GM23338 (cell line): ENCODE data around the gene C1QTNF8. TPM values are rescaled to one million over a fixed set of nuclear protein-coding genes. Genes with fewer than 3 reads are reported as not detected.

Experiments used
- ATAC-seq: fragments of 200-7000 bp; cut with Tn5 transposase; 3 replicates; pipeline ENCODE4 v1.9.1; 2020
- DNase-seq: peaks from one replicate; pipeline ENCODE4 v3.0.0-alpha.2; 2015; ENCODE audit warnings: low spot score
- H2AFZ ChIP-seq: fragments of 200-600 bp; sonication (generic); 2 replicates; pipeline ENCODE4 v1.8.0; 2016; ENCODE audit warnings: antibody characterized with exemption, mild to moderate bottlenecking, moderate library complexity
- H3F3A ChIP-seq: fragments of 200-600 bp; sonication (generic); replicated peaks from 2 replicates; pipeline ENCODE4 v1.8.0; 2017; ENCODE audit warnings: antibody characterized with exemption, mixed run types, low read depth
- H3K27ac ChIP-seq: fragments of 200-600 bp; sonication (generic); 2 replicates; pipeline ENCODE4 v1.6.1; 2016; ENCODE audit warnings: low read depth
- H3K27me3 ChIP-seq: fragments of 200-600 bp; sonication (generic); 2 replicates; pipeline ENCODE4 v1.8.0; 2016; ENCODE audit warnings: mild to moderate bottlenecking, mixed run types, moderate library complexity; ENCODE audit not compliant: insufficient read depth
- H3K36me3 ChIP-seq: fragments of 200-600 bp; sonication (generic); 2 replicates; pipeline ENCODE4 v1.8.0; 2016; ENCODE audit warnings: mild to moderate bottlenecking; ENCODE audit not compliant: insufficient read depth
- H3K4me1 ChIP-seq: fragments of 200-600 bp; sonication (generic); 2 replicates; pipeline ENCODE4 v1.8.0; 2016; ENCODE audit warnings: mild to moderate bottlenecking, moderate library complexity; ENCODE audit not compliant: insufficient read depth
- H3K4me2 ChIP-seq: fragments of 200-600 bp; sonication (generic); 2 replicates; pipeline ENCODE4 v1.7.1; 2017; ENCODE audit warnings: mixed run types
- H3K4me3 ChIP-seq: fragments of 200-600 bp; sonication (generic); 2 replicates; pipeline ENCODE4 v1.6.1; 2016; ENCODE audit warnings: mixed run types
- H3K79me2 ChIP-seq: fragments of 200-600 bp; sonication (generic); replicated peaks from 2 replicates; pipeline ENCODE4 v1.8.0; 2017; ENCODE audit warnings: mild to moderate bottlenecking; ENCODE audit not compliant: insufficient read depth
- H3K9me2 ChIP-seq: fragments of 200-600 bp; sonication (generic); 2 replicates; pipeline ENCODE4 v1.8.0; 2017; ENCODE audit not compliant: insufficient read depth
- H4K20me1 ChIP-seq: fragments of 200-600 bp; sonication (generic); replicated peaks from 2 replicates; pipeline ENCODE4 v1.8.0; 2017; ENCODE audit warnings: mild to moderate bottlenecking; ENCODE audit not compliant: insufficient read depth
- H3K27ac Mint-ChIP-seq: 2 replicates; pipeline ENCODE4 v1.8.0; 2020; ENCODE audit warnings: inconsistent platforms, mild to moderate bottlenecking, moderate library complexity, mixed read lengths
- H3K27me3 Mint-ChIP-seq: 3 replicates; pipeline ENCODE4 v1.8.0; 2022; ENCODE audit warnings: low read depth, mild to moderate bottlenecking, moderate library complexity, mixed read lengths, inconsistent platforms; ENCODE audit not compliant: insufficient read depth, poor library complexity
- H3K36me3 Mint-ChIP-seq: 3 replicates; pipeline ENCODE4 v1.8.0; 2021; ENCODE audit warnings: low read depth, mild to moderate bottlenecking, inconsistent platforms, moderate library complexity, mixed read lengths
- H3K4me1 Mint-ChIP-seq: 3 replicates; pipeline ENCODE4 v1.8.0; 2020; ENCODE audit warnings: mild to moderate bottlenecking, inconsistent platforms, mixed read lengths
- H3K4me3 Mint-ChIP-seq: 3 replicates; pipeline ENCODE4 v1.8.0; 2021; ENCODE audit warnings: moderate library complexity, mild to moderate bottlenecking, inconsistent platforms, mixed read lengths
- H3K9me3 Mint-ChIP-seq: 3 replicates; pipeline ENCODE4 v1.8.0; 2020; ENCODE audit warnings: moderate library complexity, mild to moderate bottlenecking, inconsistent platforms, mixed read lengths
- CREB1 ChIP-seq: fragments of 250-450 bp; sonication (Bioruptor Pico); IDR thresholded peaks from 2 replicates; pipeline ENCODE4 v1.5.0; 2020; ENCODE audit warnings: low read depth, mild to moderate bottlenecking, moderate library complexity
- EZH2phosphoT487 ChIP-seq: fragments of 200-600 bp; sonication (generic); IDR thresholded peaks from one replicate; pipeline ENCODE4 v1.8.1; 2018; ENCODE audit warnings: antibody characterized with exemption; ENCODE audit not compliant: unreplicated experiment
- JUNB ChIP-seq: IDR thresholded peaks from one replicate; pipeline ENCODE4 v1.6.1; 2016; ENCODE audit warnings: antibody characterized with exemption; ENCODE audit not compliant: unreplicated experiment
- NANOG ChIP-seq: IDR thresholded peaks from 2 replicates; pipeline ENCODE4 v1.6.1; 2016; ENCODE audit warnings: antibody characterized with exemption, borderline replicate concordance
- REST ChIP-seq: IDR thresholded peaks from one replicate; pipeline ENCODE4 v1.6.1; 2018; ENCODE audit warnings: antibody characterized with exemption; ENCODE audit not compliant: unreplicated experiment
- STAT1 ChIP-seq: IDR thresholded peaks from one replicate; pipeline ENCODE4 v1.6.1; 2016; ENCODE audit warnings: antibody characterized with exemption; ENCODE audit not compliant: unreplicated experiment
- ZNF114 ChIP-seq: fragments of 250-450 bp; sonication (Bioruptor Pico); IDR thresholded peaks from 2 replicates; pipeline ENCODE4 v1.5.0; 2020; ENCODE audit warnings: mild to moderate bottlenecking, moderate library complexity
- ZNF331 ChIP-seq: fragments of 250-450 bp; sonication (Bioruptor Pico); IDR thresholded peaks from 2 replicates; pipeline ENCODE4 v1.5.0; 2020; ENCODE audit warnings: low read depth, mild to moderate bottlenecking, moderate library complexity
- polyA plus RNA-seq: library from polyadenylated mRNA; unstranded; fragments of >200 nt; fragmentation: Nextera tagmentation; extraction: Ambion mirVana; gene quantifications from 2 replicates; pipeline ENCODE4 v1.2.1, GENCODE V29; 2016
- total RNA-seq: library from RNA; depleted of rRNA; stranded (reverse); fragments of >200 nt; shearing (Covaris generic); gene quantifications from 2 replicates; pipeline ENCODE4 v1.2.3, GENCODE V29; 2014
- TF ChIP-seq, protein P1 (sequence below): IDR thresholded peaks from 2 replicates; pipeline ENCODE4 v1.6.1; 2016; ENCODE audit warnings: antibody characterized with exemption

The C1QTNF8 gene
- total and polyA plus RNA-seq, 2 experiments from 2014 or later = not detected

DNA sequence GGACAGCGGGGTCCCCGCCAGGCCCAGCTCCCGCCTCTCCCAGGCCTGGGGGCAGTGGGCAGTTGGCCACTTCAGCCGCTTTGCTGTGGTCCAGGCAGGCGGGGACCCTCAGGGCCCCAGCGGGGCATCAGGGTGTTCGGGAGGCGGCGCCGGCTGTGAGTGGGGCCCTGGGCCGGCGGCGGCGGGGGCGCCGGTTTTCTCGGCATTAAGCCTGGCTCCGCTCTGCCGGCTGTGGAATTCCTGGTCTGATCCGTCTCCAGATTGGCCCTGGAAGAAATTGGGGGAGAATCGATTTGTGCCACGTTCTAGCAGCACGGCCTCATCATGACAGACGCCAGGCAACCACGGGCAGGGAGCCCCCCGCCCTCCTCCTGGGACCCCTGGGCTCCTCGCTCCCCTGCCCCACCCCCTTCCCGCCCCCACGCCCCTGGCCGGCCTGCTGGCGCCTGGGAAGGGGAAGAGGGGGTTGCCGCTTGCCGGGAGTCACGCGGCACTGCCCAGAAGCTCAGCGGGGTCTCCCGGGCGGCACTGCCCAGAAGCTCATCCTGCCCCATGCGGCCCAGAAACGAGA, 52.1 kb downstream of the C1QTNF8 start:
- no peak overlapping the region for H3K4me3 Mint-ChIP-seq
- Histone ChIP-seq H2AFZ (no peak overlapping the region), H3K27me3 (no peaks in the 10 kb centered on the region), H3K4me1 (no peaks in the 10 kb centered on the region; the same call in 1 of the 2 replicates), H3F3A (no peaks in the 10 kb centered on the region), H3K79me2 (no peaks in the 10 kb centered on the region), H3K4me2 (no peak overlapping the region), H3K9me2 (no peaks in the 10 kb centered on the region), H3K36me3 (no peaks in the 10 kb centered on the region), H3K27ac (no peak overlapping the region), H4K20me1 (no peaks in the 10 kb centered on the region), H3K4me3 (no peak overlapping the region)
- peaks cover 3% of the 10 kb centered on the region; the same call in 1 of the 3 replicates for H3K36me3 Mint-ChIP-seq
- peaks cover 3% of the 10 kb centered on the region for H3K9me3 Mint-ChIP-seq
- peaks cover 5% of the 10 kb centered on the region for H3K27me3 Mint-ChIP-seq
- H3K27ac Mint-ChIP-seq = no peak overlapping the region
- TF ChIP-seq JUNB (no peak), REST (no peak), ZNF114 (CRISPR knock-in tag) (no peak), NANOG (no peak), CREB1 (CRISPR knock-in tag) (no peak), EZH2phosphoT487 (no peak), STAT1 (no peak), ZNF331 (CRISPR knock-in tag) (no peak)
- TF ChIP-seq, protein P1, sequence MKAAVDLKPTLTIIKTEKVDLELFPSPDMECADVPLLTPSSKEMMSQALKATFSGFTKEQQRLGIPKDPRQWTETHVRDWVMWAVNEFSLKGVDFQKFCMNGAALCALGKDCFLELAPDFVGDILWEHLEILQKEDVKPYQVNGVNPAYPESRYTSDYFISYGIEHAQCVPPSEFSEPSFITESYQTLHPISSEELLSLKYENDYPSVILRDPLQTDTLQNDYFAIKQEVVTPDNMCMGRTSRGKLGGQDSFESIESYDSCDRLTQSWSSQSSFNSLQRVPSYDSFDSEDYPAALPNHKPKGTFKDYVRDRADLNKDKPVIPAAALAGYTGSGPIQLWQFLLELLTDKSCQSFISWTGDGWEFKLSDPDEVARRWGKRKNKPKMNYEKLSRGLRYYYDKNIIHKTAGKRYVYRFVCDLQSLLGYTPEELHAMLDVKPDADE = no peak
- no peaks in the 10 kb centered on the region; the same call in 2 of the 3 replicates for H3K4me1 Mint-ChIP-seq
- ATAC-seq = no peak
- no peak for DNase-seq

GRCh38 chr16:1042866-1043265, 53.2 kb downstream of the C1QTNF8 start:
- TF ChIP-seq, protein P1 = no peak
- TF ChIP-seq EZH2phosphoT487 (no peak), JUNB (no peak)
- H3K4me1 ChIP-seq = no peaks in the 10 kb centered on the region
- no peaks in the 10 kb centered on the region for H4K20me1 ChIP-seq
- no peaks in the 10 kb centered on the region for H3K9me2 ChIP-seq
- Mint-ChIP-seq H3K4me3 (no peak overlapping the region), H3K4me1 (no peaks in the 10 kb centered on the region; the same call in 2 of the 3 replicates), H3K27ac (no peak overlapping the region), H3K9me3 (peaks cover 3% of the 10 kb centered on the region), H3K27me3 (peaks cover 5% of the 10 kb centered on the region), H3K36me3 (peaks cover 3% of the 10 kb centered on the region; the same call in 1 of the 3 replicates)
- H3K36me3 ChIP-seq = no peaks in the 10 kb centered on the region
- DNase-seq (no peak), ATAC-seq (no peak)
- H2AFZ ChIP-seq = no peak overlapping the region
- H3K79me2 ChIP-seq = no peaks in the 10 kb centered on the region
- H3F3A ChIP-seq = no peaks in the 10 kb centered on the region
- H3K27me3 ChIP-seq = no peaks in the 10 kb centered on the region
- H3K27ac ChIP-seq = no peak overlapping the region
- H3K4me3 ChIP-seq = no peak overlapping the region
- no peak overlapping the region for H3K4me2 ChIP-seq
